Measurements from ENCODE around the gene RAB31.

RAB31 gene

GRCh38 chr18:9820127-9820526 is 112.0 kb downstream of the RAB31 start:
- no peak for DNase-seq (ENCODE audit: low read depth)

GRCh38 chr18:9820719-9821118 is 112.6 kb downstream of the RAB31 start:
- no peak for DNase-seq (ENCODE audit: low read depth)

GRCh38 chr18:9822587-9823185 is 114.6 kb downstream of the RAB31 start:
- DNase-seq (ENCODE audit: low read depth): no peak

GRCh38 chr18:9823805-9824473 is 115.8 kb downstream of the RAB31 start:
- no peak for DNase-seq (ENCODE audit: low read depth)

- DNase-seq (ENCODE audit: low read depth): no peak
Measured at GRCh38 chr18:9824474-9824832, 116.4 kb downstream of the RAB31 start.

- no peak for DNase-seq (ENCODE audit: low read depth)
Measured at GRCh38 chr18:9824952-9825371, 116.9 kb downstream of the RAB31 start.

GRCh38 chr18:9825571-9826073 is 117.5 kb downstream of the RAB31 start:
- no peak for DNase-seq (ENCODE audit: low read depth)

GRCh38 chr18:9826685-9827084 is 118.6 kb downstream of the RAB31 start:
- no peak for DNase-seq (ENCODE audit: low read depth)

GRCh38 chr18:9827211-9827792 is 119.2 kb downstream of the RAB31 start:
- DNase-seq (ENCODE audit: low read depth): no peak

- no peak for DNase-seq (ENCODE audit: low read depth)
Measured at GRCh38 chr18:9827793-9828505, 119.8 kb downstream of the RAB31 start.

- no peak for DNase-seq (ENCODE audit: low read depth)
Measured at GRCh38 chr18:9828506-9829396, 120.7 kb downstream of the RAB31 start.

GRCh38 chr18:9829397-9829712 is 121.3 kb downstream of the RAB31 start:
- no peak for DNase-seq (ENCODE audit: low read depth)

GRCh38 chr18:9831036-9831722 is 123.1 kb downstream of the RAB31 start:
- no peak for DNase-seq (ENCODE audit: low read depth)

GRCh38 chr18:9831723-9832199 is 123.7 kb downstream of the RAB31 start:
- no peak for DNase-seq (ENCODE audit: low read depth)

GRCh38 chr18:9832871-9833270 is 124.8 kb downstream of the RAB31 start:
- no peak for DNase-seq (ENCODE audit: low read depth)

GRCh38 chr18:9834551-9834950 is 126.5 kb downstream of the RAB31 start:
- DNase-seq (ENCODE audit: low read depth): no peak

- DNase-seq (ENCODE audit: low read depth): no peak
Measured at GRCh38 chr18:9835113-9835755, 127.1 kb downstream of the RAB31 start.

GRCh38 chr18:9835825-9836224 is 127.7 kb downstream of the RAB31 start:
- DNase-seq (ENCODE audit: low read depth): no peak

GRCh38 chr18:9838144-9838877 is 130.2 kb downstream of the RAB31 start:
- no peak for DNase-seq (ENCODE audit: low read depth)

GRCh38 chr18:9839211-9839610 is 131.1 kb downstream of the RAB31 start:
- no peak for DNase-seq (ENCODE audit: low read depth)
